ENCODE results near the gene COTL1. TPM values are rescaled to one million over a fixed set of nuclear protein-coding genes. Genes with fewer than 3 reads are reported as not detected.
A peak's percentile ranks its signal among the peaks of the same experiment; 100 is the strongest.

Gene COTL1
- total and polyA plus RNA-seq, 9 of the 15 experiments (the other 6 are each of a cell fraction or from before 2014, with no cell fraction given): 27.7 to 185 (median 72.5) TPM

GRCh38 chr16:84618581-84619460, 943 bp upstream of the COTL1 start (continued):
- TF ChIP-seq CTCF (IDR thresholded peaks at IDR 0.05 in 2 of 3, conservative IDR thresholded peaks at IDR 0.05 in 1 of 3; ENCODE audit: insufficient read depth in 2 of 3, low read depth in 1 of 3, low read length in 3 of 3): peak in 1 of 3 experiments; percentile 15; a peak in 1 of 6 replicates
- peak; percentile 53 for TF ChIP-seq SMAD4 (CRISPR knock-in tag; conservative IDR thresholded peaks at IDR 0.05)
- TF ChIP-seq CHAMP1 (IDR thresholded peaks at IDR 0.05): no peak
- TF ChIP-seq USF2 (CRISPR knock-in tag; IDR thresholded peaks at IDR 0.05): no peak
- no peak; the same call in 1 of the 2 replicates for TF ChIP-seq PHB2 (IDR thresholded peaks at IDR 0.05; ENCODE audit: low read depth)
- TF ChIP-seq ZNF395 (CRISPR knock-in tag; IDR thresholded peaks at IDR 0.05): no peak
- TF ChIP-seq ZNF592 (IDR thresholded peaks at IDR 0.05): 0 out of 2 replicates have a peak, but pooled peaks have one; percentile 39
- TF ChIP-seq CEBPG (CRISPR knock-in tag; IDR thresholded peaks at IDR 0.05): peak; percentile 82
- TF ChIP-seq CEBPG (tag; conservative IDR thresholded peaks at IDR 0.05 in 1 of 2, IDR thresholded peaks at IDR 0.05 in 1 of 2): no peak
- 0 out of 2 replicates have a peak, but pooled peaks have one; percentile 1 for TF ChIP-seq CBFA2T3 (IDR thresholded peaks at IDR 0.05)
- peak; percentile 60; the same call in 1 of the 2 replicates for TF ChIP-seq TOE1 (IDR thresholded peaks at IDR 0.05; ENCODE audit: borderline replicate concordance)
- no peak for TF ChIP-seq TOE1 (CRISPR knock-in tag; IDR thresholded peaks at IDR 0.05; ENCODE audit: borderline replicate concordance, low read depth)
- TF ChIP-seq SMARCC2 (IDR thresholded peaks at IDR 0.05; ENCODE audit: low read depth): peak; percentile 56; the same call in 1 of the 2 replicates
- peak; percentile 100 for TF ChIP-seq ZNF24 (IDR thresholded peaks at IDR 0.05)
- TF ChIP-seq HDAC1 (IDR thresholded peaks at IDR 0.05): peak in 1 of 2 experiments; percentile 85; a peak in 2 of 4 replicates

All from K562 (cell line).